IMR-90 (cell line): Measurements from ENCODE around the gene CAMKMT. TPM values are rescaled to one million over a fixed set of nuclear protein-coding genes. Genes with fewer than 3 reads are reported as not detected.

Experiments used
- ATAC-seq: fragments of 200-7000 bp; cut with Tn5 transposase; 2 replicates; pipeline ENCODE4 v1.9.1; 2020; ENCODE audit warnings: low read depth, mild to moderate bottlenecking, moderate library complexity
- BruUV-seq: library from RNA; stranded (reverse); fragments of 400-500 nt; replicated peaks from 2 replicates; lab custom pipeline; 2021; lab: Mats Ljungman, UMichigan
- CTCF ChIA-PET: fragments of 300-600 bp; formaldehyde crosslinking; extraction: SDS; loops from one replicate; lab custom pipeline; 2021; ENCODE audit warnings: antibody characterized with exemption; lab: Yijun Ruan, JAX
- POLR2A ChIA-PET: fragments of 300-600 bp; sonication (Branson Sonifier 250); formaldehyde crosslinking; loops from one replicate; lab custom pipeline; 2022; ENCODE audit warnings: antibody characterized with exemption; ENCODE audit not compliant: unreplicated experiment; lab: Charles Lee
- DNase-seq: peaks from one replicate; pipeline ENCODE4 v3.0.0; 2013
- H2AFZ ChIP-seq: replicated peaks from 2 replicates; pipeline ENCODE3; 2013; ENCODE audit warnings: low read length, mild to moderate bottlenecking; ENCODE audit not compliant: poor library complexity
- H2AK5ac ChIP-seq: 2 replicates; pipeline ENCODE4 v1.6.1; 2013; ENCODE audit warnings: low read depth, low read length, inconsistent platforms
- H2AK9ac ChIP-seq: replicated peaks from 2 replicates; pipeline ENCODE3; 2013; ENCODE audit warnings: mild to moderate bottlenecking, low read depth, low read length, moderate library complexity; ENCODE audit not compliant: poor library complexity
- H2BK120ac ChIP-seq: 2 replicates; pipeline ENCODE4 v1.6.1; 2013; ENCODE audit warnings: low read depth, low read length, inconsistent platforms
- H2BK15ac ChIP-seq: 3 replicates; pipeline ENCODE4 v1.6.1; 2013; ENCODE audit warnings: low read depth, low read length, inconsistent platforms
- H2BK20ac ChIP-seq: 2 replicates; pipeline ENCODE4 v1.6.1; 2013; ENCODE audit warnings: low read depth, mild to moderate bottlenecking, inconsistent platforms, low read length, moderate library complexity
- H2BK5ac ChIP-seq: 2 replicates; pipeline ENCODE4 v1.6.1; 2013; ENCODE audit warnings: mild to moderate bottlenecking, low read depth, low read length, inconsistent platforms; ENCODE audit not compliant: poor library complexity, severe bottlenecking
- H3K14ac ChIP-seq: replicated peaks from 2 replicates; pipeline ENCODE4 v1.6.1; 2013; ENCODE audit warnings: low read depth, low read length, inconsistent platforms
- H3K18ac ChIP-seq: 2 replicates; pipeline ENCODE4 v1.6.1; 2013; ENCODE audit warnings: low read depth, low read length, control low read depth
- H3K23ac ChIP-seq: 2 replicates; pipeline ENCODE4 v1.6.1; 2013; ENCODE audit warnings: low read depth, low read length, inconsistent platforms
- H3K27ac ChIP-seq: 2 replicates; pipeline ENCODE4 v1.5.1; 2013; ENCODE audit warnings: mild to moderate bottlenecking, control low read depth, low read length; ENCODE audit not compliant: insufficient read depth
- H3K27me3 ChIP-seq: 2 replicates; pipeline ENCODE4 v1.6.1; 2013; ENCODE audit warnings: low read length; ENCODE audit not compliant: control insufficient read depth, insufficient read depth
- H3K36me3 ChIP-seq: 2 replicates; pipeline ENCODE4 v1.6.1; 2013; ENCODE audit warnings: low read length, mixed read lengths; ENCODE audit not compliant: control insufficient read depth, insufficient read depth
- H3K4ac ChIP-seq: 2 replicates; pipeline ENCODE4 v1.6.1; 2013; ENCODE audit warnings: low read depth, low read length, inconsistent platforms
- H3K4me1 ChIP-seq: 2 replicates; pipeline ENCODE4 v1.6.1; 2013; ENCODE audit warnings: low read length, mixed read lengths; ENCODE audit not compliant: control insufficient read depth, insufficient read depth
- H3K4me2 ChIP-seq: 2 replicates; pipeline ENCODE4 v1.6.1; 2013; ENCODE audit warnings: low read depth, mild to moderate bottlenecking, control low read depth, low read length, moderate library complexity
- H3K4me3 ChIP-seq: 2 replicates; pipeline ENCODE4 v1.5.1; 2013; ENCODE audit warnings: low read depth, mild to moderate bottlenecking, control low read depth, low read length, moderate library complexity; ENCODE audit not compliant: insufficient read depth
- H3K56ac ChIP-seq: 2 replicates; pipeline ENCODE4 v1.6.1; 2013; ENCODE audit warnings: low read length, inconsistent platforms; ENCODE audit not compliant: insufficient read depth; ENCODE audit errors: extremely low read depth
- H3K79me1 ChIP-seq, 2 experiments: 2 replicates each; pipeline ENCODE4 v1.6.1; 2013; ENCODE audit warnings: low read length in 2 of 2, inconsistent platforms in 1 of 2, low read depth in 1 of 2
- H3K9ac ChIP-seq: 2 replicates; pipeline ENCODE4 v1.6.1; 2013; ENCODE audit warnings: low read depth, low read length, control low read depth
- H3K9me1 ChIP-seq: 2 replicates; pipeline ENCODE4 v1.6.1; 2013; ENCODE audit warnings: low read length, inconsistent platforms; ENCODE audit not compliant: insufficient read depth
- H3K9me3 ChIP-seq: 2 replicates; pipeline ENCODE4 v1.6.1; 2013; ENCODE audit warnings: low read length; ENCODE audit not compliant: control insufficient read depth, insufficient read depth
- H4K20me1 ChIP-seq: 2 replicates; pipeline ENCODE4 v1.6.1; 2013; ENCODE audit warnings: low read length, inconsistent platforms; ENCODE audit not compliant: insufficient read depth
- H4K5ac ChIP-seq: 2 replicates; pipeline ENCODE4 v1.6.1; 2013; ENCODE audit warnings: mild to moderate bottlenecking, low read depth, low read length, control low read depth
- H4K8ac ChIP-seq, 2 experiments: 2 replicates each; pipeline ENCODE4 v1.6.1; 2013; ENCODE audit warnings: low read depth in 2 of 2, low read length in 2 of 2, control low read depth in 1 of 2, inconsistent platforms in 1 of 2
- H4K91ac ChIP-seq: 2 replicates; pipeline ENCODE4 v1.6.1; 2013; ENCODE audit warnings: low read depth, low read length, inconsistent platforms; ENCODE audit not compliant: insufficient read depth
- FOS ChIP-seq: fragments of 150-350 bp; IDR thresholded peaks from 2 replicates; pipeline ENCODE4 v1.6.1; 2016; ENCODE audit warnings: low read depth, low read length
- POLR2A ChIP-seq: IDR thresholded peaks from 2 replicates; pipeline ENCODE4 v1.6.1; 2012; ENCODE audit warnings: mild to moderate bottlenecking, low read depth, low read length
- USF2 ChIP-seq: fragments of 150-350 bp; IDR thresholded peaks from 2 replicates; pipeline ENCODE4 v1.6.1; 2017; ENCODE audit warnings: mild to moderate bottlenecking, antibody characterized with exemption, low read length, low read depth
- WGBS, 2 experiments: methylation state at CpG; one replicate each; pipeline versions ENCODE4 v1.1.5 to v1.1.7; 2013; ENCODE audit warnings: missing lambda C conversion rate in 2 of 2; ENCODE audit not compliant: insufficient read length in 1 of 2; ENCODE audit errors: extremely low coverage in 2 of 2; 5-methylcytosine and 5-hydroxymethylcytosine counted together
- dilution Hi-C: fragments of 300-500 bp; cut with HindIII; formaldehyde crosslinking; loops from one replicate; pipeline ENCODE4 v1.14.3; 2018; ENCODE audit warnings: low sequenced_read_pairs; ENCODE audit not compliant: unreplicated experiment
- in situ Hi-C: fragments of 300-500 bp; cut with MboI; formaldehyde crosslinking; loops from 3 replicates; pipeline ENCODE4 v1.14.3; 2019; ENCODE audit warnings: low sequenced_read_pairs, inconsistent platforms, mixed read lengths
- intact Hi-C: fragments of 100-400 bp; cut with micrococcal nuclease; formaldehyde crosslinking; loops from 2 replicates; pipeline ENCODE4 v1.10.0; 2022
- polyA plus RNA-seq, 3 experiments: library from polyadenylated mRNA; depleted of rRNA; stranded (reverse); fragments of >200 nt; gene quantifications; 2 replicates each; pipeline ENCODE4 v1.2.3, GENCODE V29; 2012; ENCODE audit warnings: low replicate concordance in 1 of 3
- total RNA-seq: library from RNA; depleted of rRNA; stranded (reverse); fragments of >200 nt; gene quantifications from 2 replicates; pipeline ENCODE4 v1.2.3, GENCODE V29; 2012

Gene CAMKMT
- total and polyA plus RNA-seq, 2 of the 4 experiments (the other 2 are of a cell fraction) = 4.4 to 6.8 TPM

- Histone ChIP-seq H2AK5ac (no peak overlapping the region), H2BK5ac (no peak overlapping the region), H3K18ac (no peak overlapping the region), H4K91ac (no peak overlapping the region), H2BK120ac (no peak overlapping the region), H3K23ac (no peak overlapping the region), H3K4ac (no peak overlapping the region), H3K4me2 (no peak overlapping the region), H3K9me1 (peaks cover 11% of the 10 kb centered on the region), H2BK15ac (no peak overlapping the region), H3K56ac (no peak overlapping the region), H3K27me3 (no peaks in the 10 kb centered on the region), H3K4me3 (no peak overlapping the region), H3K79me1 (peaks cover 19 to 29% of the 10 kb centered on the region in 2 experiments), H2AFZ (no peak overlapping the region), H2BK20ac (no peak overlapping the region; the same call in 1 of the 2 replicates), H4K5ac (no peak overlapping the region), H3K36me3 (no peaks in the 10 kb centered on the region), H3K14ac (no peak overlapping the region), H3K9me3 (no peaks in the 10 kb centered on the region), H3K9ac (no peak overlapping the region), H4K20me1 (peaks cover 3% of the 10 kb centered on the region; the same call in 1 of the 2 replicates), H2AK9ac (no peak overlapping the region), H3K27ac (no peak overlapping the region), H4K8ac (no peak overlapping the region), H3K4me1 (peaks cover 12% of the 10 kb centered on the region)
- in situ Hi-C loops (no loop called here), dilution Hi-C loops (no loop called here), intact Hi-C loops (no loop called here)
- WGBS, 2 experiments = no CpG with 5 or more reads among the region's 10 CpGs
- ChIA-PET POLR2A (no interaction called here), CTCF (interaction anchor here (1.2 kb wide), 1 partner anchor 12 kb away, joined by 3 read pairs; no protein-coding TSS in a partner anchor)
- BruUV-seq = no TSS peak
- no peak for TF ChIP-seq USF2
- TF ChIP-seq FOS = no peak
- no peak for TF ChIP-seq POLR2A
- ATAC-seq (no peak), DNase-seq (no peak)
Measured at GRCh38 chr2:44349506-44349905, 12.2 kb upstream of the CAMKMT start.
